Keratinocyte (primary cell): ENCODE data around the gene ACTN1. TPM values are rescaled to one million over a fixed set of nuclear protein-coding genes. Genes with fewer than 3 reads are reported as not detected.

Source experiments
- DNase-seq: peaks from one replicate; pipeline ENCODE4 v3.0.0-alpha.2; 2011; ENCODE audit warnings: low read depth, missing footprints, low spot score
- FAIRE-seq: peaks from 2 replicates; lab custom pipeline; 2011; peaks lifted over from hg19 to GRCh38; lab: Jason Lieb, UNC
- H2AFZ ChIP-seq: 2 replicates; pipeline ENCODE4 v1.6.0; 2012; ENCODE audit warnings: low read length, control low read depth, inconsistent platforms; ENCODE audit not compliant: control insufficient read depth
- H3K27ac ChIP-seq: 2 replicates; pipeline ENCODE4 v1.5.1; 2011; ENCODE audit warnings: low read length; ENCODE audit not compliant: control insufficient read depth, insufficient read depth
- H3K27me3 ChIP-seq: 3 replicates; pipeline ENCODE4 v1.6.0; 2011; ENCODE audit warnings: low read length; ENCODE audit not compliant: control insufficient read depth, insufficient read depth; ENCODE audit errors: extremely low read depth
- H3K36me3 ChIP-seq, 2 experiments: 2 replicates in 1 of 2; 3 replicates in 1 of 2; pipeline ENCODE4 v1.5.1; 2011; ENCODE audit warnings: low read length in 2 of 2, mild to moderate bottlenecking in 1 of 2; ENCODE audit not compliant: control insufficient read depth in 2 of 2, insufficient read depth in 2 of 2; ENCODE audit errors: extremely low read depth in 1 of 2
- H3K4me1 ChIP-seq: 3 replicates; pipeline ENCODE4 v1.5.1; 2011; ENCODE audit warnings: low read length; ENCODE audit not compliant: control insufficient read depth, insufficient read depth; ENCODE audit errors: extremely low read depth
- H3K4me2 ChIP-seq: 3 replicates; pipeline ENCODE4 v1.6.0; 2011; ENCODE audit warnings: low read depth, low read length; ENCODE audit not compliant: control insufficient read depth, insufficient read depth; ENCODE audit errors: extremely low read depth
- H3K4me3 ChIP-seq, 3 experiments: fragments of 200-600 bp in 1 of 3; sonication (generic) in 1 of 3; 2 replicates in 2 of 3; 3 replicates in 1 of 3; pipeline ENCODE4 v1.5.1; 2011 to 2016; ENCODE audit warnings: low read length in 3 of 3, mild to moderate bottlenecking in 3 of 3, control low read depth in 2 of 3, inconsistent platforms in 1 of 3, low read depth in 1 of 3, mixed read lengths in 1 of 3, mixed run types in 1 of 3, moderate library complexity in 1 of 3; ENCODE audit not compliant: control insufficient read depth in 2 of 3, insufficient read depth in 2 of 3; ENCODE audit errors: extremely low read depth in 1 of 3
- H3K79me2 ChIP-seq: 2 replicates; pipeline ENCODE4 v1.6.0; 2012; ENCODE audit warnings: low read length; ENCODE audit not compliant: control insufficient read depth, insufficient read depth
- H3K9ac ChIP-seq: 3 replicates; pipeline ENCODE4 v1.6.0; 2011; ENCODE audit warnings: low read length; ENCODE audit not compliant: control insufficient read depth, insufficient read depth; ENCODE audit errors: extremely low read depth
- H3K9me1 ChIP-seq: 3 replicates; pipeline ENCODE4 v1.6.0; 2011; ENCODE audit warnings: low read length; ENCODE audit not compliant: control insufficient read depth, insufficient read depth; ENCODE audit errors: extremely low read depth
- H3K9me3 ChIP-seq: 2 replicates; pipeline ENCODE4 v1.5.1; 2012; ENCODE audit warnings: low read depth, low read length; ENCODE audit not compliant: control insufficient read depth
- H4K20me1 ChIP-seq: 3 replicates; pipeline ENCODE4 v1.6.0; 2011; ENCODE audit warnings: low read length; ENCODE audit not compliant: control insufficient read depth, insufficient read depth; ENCODE audit errors: extremely low read depth
- CTCF ChIP-seq, 3 experiments: IDR thresholded peaks in 1 of 3; conservative IDR thresholded peaks in 1 of 3; optimal IDR thresholded peaks in 1 of 3; 2 replicates in 2 of 3; 3 replicates in 1 of 3; pipeline versions ENCODE3 to v1.5.1; 2011; ENCODE audit warnings: low read length in 3 of 3, mild to moderate bottlenecking in 3 of 3, moderate library complexity in 2 of 3, control low read depth in 1 of 3, inconsistent platforms in 1 of 3; ENCODE audit not compliant: insufficient read depth in 2 of 3; ENCODE audit errors: extremely low read depth in 1 of 3
- EZH2 ChIP-seq: IDR thresholded peaks from one replicate; pipeline ENCODE4 v1.6.1; 2012; ENCODE audit warnings: inconsistent platforms, mild to moderate bottlenecking, low read length, moderate library complexity
- dilution Hi-C: fragments of 300-500 bp; cut with MboI; formaldehyde crosslinking; loops from one replicate; pipeline ENCODE4 v1.7.0; 2020; ENCODE audit warnings: low sequenced_read_pairs; ENCODE audit not compliant: extremely low pct_ligation_motif_present
- polyA plus RNA-seq, 5 experiments: library from polyadenylated mRNA; depleted of rRNA in 3 of 5; stranded (reverse) in 3 of 5; stranded (forward) in 1 of 5; unstranded in 1 of 5; fragments of >200 nt; gene quantifications; 1 replicate in 1 of 5; 2 replicates in 3 of 5; 3 replicates in 1 of 5; pipeline versions ENCODE4 v1.2.1 to v1.2.3, GENCODE V29; 2011 to 2012; ENCODE audit warnings: missing spikeins in 2 of 5, low read depth in 1 of 5, low replicate concordance in 1 of 5

Gene ACTN1
- polyA plus RNA-seq, 1 donor (not counting 4 experiments of a cell fraction or from before 2014, with no cell fraction given), result 558 TPM

GRCh38 chr14:68942296-68943035 is 36.6 kb downstream of the ACTN1 start:
- peak; percentile 90 for FAIRE-seq
- Histone ChIP-seq H3K4me3 (peak overlapping the region in 1 of 3 experiments; percentile 21), H3K27me3 (no peaks in the 10 kb centered on the region), H4K20me1 (peaks cover 37% of the 10 kb centered on the region), H2AFZ (no peak overlapping the region), H3K9me3 (no peaks in the 10 kb centered on the region), H3K4me1 (peaks cover 100% of the 10 kb centered on the region), H3K79me2 (peaks cover 98% of the 10 kb centered on the region), H3K9ac (no peak overlapping the region), H3K27ac (peak overlapping the region; percentile 36), H3K4me2 (peak overlapping the region; percentile 82), H3K9me1 (peaks cover 25% of the 10 kb centered on the region), H3K36me3 (peaks cover 10 to 62% of the 10 kb centered on the region in 2 experiments)
- TF ChIP-seq EZH2 (no peak), CTCF (optimal IDR thresholded peaks at IDR 0.05 in 1 of 3, IDR thresholded peaks at IDR 0.05 in 1 of 3, conservative IDR thresholded peaks at IDR 0.05 in 1 of 3; ENCODE audit: extremely low read depth in 1 of 3, insufficient read depth in 2 of 3, low read length in 3 of 3) (no peak)
- no peak for DNase-seq
- dilution Hi-C loops, result no loop called here

GRCh38 chr14:68941820-68942219 is 37.3 kb downstream of the ACTN1 start:
- peaks cover 98% of the 10 kb centered on the region for H3K79me2 ChIP-seq
- peak overlapping the region in 2 of 3 experiments; percentile 18 to 49 for H3K4me3 ChIP-seq
- no peak for FAIRE-seq
- peaks cover 99% of the 10 kb centered on the region for H3K4me1 ChIP-seq
- dilution Hi-C loops, result no loop called here
- H3K27ac ChIP-seq, result peak overlapping the region; percentile 59
- H4K20me1 ChIP-seq, result peaks cover 36% of the 10 kb centered on the region
- H3K27me3 ChIP-seq, result no peaks in the 10 kb centered on the region
- H3K9me1 ChIP-seq, result peaks cover 22% of the 10 kb centered on the region
- peak; percentile 93 for DNase-seq
- peak overlapping the region; percentile 82 for H3K4me2 ChIP-seq
- no peaks in the 10 kb centered on the region for H3K9me3 ChIP-seq
- peak overlapping the region; percentile 25 for H3K9ac ChIP-seq
- no peak for TF ChIP-seq EZH2
- peak in 2 of 3 experiments; percentile 79 to 91 for TF ChIP-seq CTCF (optimal IDR thresholded peaks at IDR 0.05 in 1 of 3, IDR thresholded peaks at IDR 0.05 in 1 of 3, conservative IDR thresholded peaks at IDR 0.05 in 1 of 3; ENCODE audit: extremely low read depth in 1 of 3, insufficient read depth in 2 of 3, low read length in 3 of 3)
- H3K36me3 ChIP-seq, result peaks cover 9 to 62% of the 10 kb centered on the region in 2 experiments
- H2AFZ ChIP-seq, result no peak overlapping the region
